ENCODE data around the gene TRIM39. TPM values are rescaled to one million over a fixed set of nuclear protein-coding genes. Genes with fewer than 3 reads are reported as not detected.
A peak's percentile ranks its signal among the peaks of the same experiment; 100 is the strongest.

TRIM39 gene
- total and polyA plus RNA-seq, 2 of the 13 experiments (the other 11 are each of a cell fraction or from before 2014, with no cell fraction given): 7.7 to 14.6 TPM

GRCh38 chr6:30311101-30311500 lies 15.6 kb upstream of the TRIM39 start (continued):
- TF ChIP-seq ZSCAN29 (CRISPR knock-in tag; conservative IDR thresholded peaks at IDR 0.05): no peak

GRCh38 chr6:30311671-30312070 lies 15.1 kb upstream of the TRIM39 start:
- Histone ChIP-seq H3K27ac (ENCODE audit: extremely low read length, insufficient read depth, low read length) (peak overlapping the region; percentile 25), H3K4me3 (replicated peaks in 1 of 3; ENCODE audit: insufficient read depth in 1 of 3, low read depth in 2 of 3, low read length in 3 of 3) (no peak overlapping the region), H3K9me3 (ENCODE audit: low read length) (no peaks in the 10 kb centered on the region), H3K36me3 (replicated peaks in 1 of 2; ENCODE audit: control insufficient read depth in 1 of 2, insufficient read depth in 2 of 2, low read length in 2 of 2) (peaks cover 26 to 67% of the 10 kb centered on the region in 2 experiments), H3K4me2 (ENCODE audit: low read depth, low read length) (peak overlapping the region; percentile 15; the same call in 1 of the 2 replicates), H3K9ac (ENCODE audit: insufficient read depth, low read depth, low read length) (no peak overlapping the region), H3K27me3 (ENCODE audit: control insufficient read depth in 1 of 2, insufficient read depth in 2 of 2, low read length in 2 of 2) (no peaks in the 10 kb centered on the region), H2AFZ (ENCODE audit: low read length) (no peak overlapping the region), H4K20me1 (ENCODE audit: insufficient read depth, low read length) (peaks cover 46% of the 10 kb centered on the region), H3K79me2 (ENCODE audit: insufficient read depth, low read length) (peaks cover 88% of the 10 kb centered on the region), H3K4me1 (ENCODE audit: insufficient read depth, low read length) (peaks cover 20% of the 10 kb centered on the region)
- ChIA-PET CTCF (ENCODE audit: low intra/inter-chr PET ratio, low total read pairs) (no interaction called here), POLR2A (interaction anchor here (0.6 to 4.4 kb wide), 4 partner anchors 11 to 245 kb away, joined by 3 to 23 read pairs (median 3); partner anchors contain the start of genes TRIM26 and TRIM39)
- DNase-seq (ENCODE audit: low spot score): peak; percentile 27
- peak; percentile 53 for FAIRE-seq
- in situ Hi-C loops (cut with HindIII; ENCODE audit: extremely low pct_ligation_motif_present, low pct_unique_long_range_greater_than_20kb) (no loop called here), intact Hi-C loops (cut with micrococcal nuclease; ENCODE audit: unreplicated experiment) (no loop called here)
- ATAC-seq: peak; percentile 60
- WGBS (ENCODE audit: low lambda C conversion rate): 36% methylated on average over 1 of the region's 1 CpG
- BruUV-seq (replicated peaks): no TSS peak
- no peak for TF ChIP-seq HOXD1 (CRISPR knock-in tag; IDR thresholded peaks at IDR 0.05)
- TF ChIP-seq RBM39 (IDR thresholded peaks at IDR 0.05; ENCODE audit: low read depth, low read length, poor library complexity, severe bottlenecking): no peak
- no peak for TF ChIP-seq RELA (CRISPR knock-in tag; IDR thresholded peaks at IDR 0.05)
- no peak for TF ChIP-seq ZC3H13 (CRISPR knock-in tag; IDR thresholded peaks at IDR 0.05)
- no peak for TF ChIP-seq EZH2 (conservative IDR thresholded peaks at IDR 0.05; ENCODE audit: low read depth, low read length)
- 0 out of 2 replicates have a peak, but pooled peaks have one; percentile 21 for TF ChIP-seq HOMEZ (CRISPR knock-in tag; IDR thresholded peaks at IDR 0.05; ENCODE audit: low read depth)
- TF ChIP-seq RARA (CRISPR knock-in tag; IDR thresholded peaks at IDR 0.05): peak; percentile 19; the same call in 1 of the 2 replicates
- TF ChIP-seq MIER2 (CRISPR knock-in tag; IDR thresholded peaks at IDR 0.05): peak; percentile 78; the same call in 1 of the 2 replicates
- TF ChIP-seq ARID5B (CRISPR knock-in tag; IDR thresholded peaks at IDR 0.05): peak; percentile 40; the same call in 1 of the 2 replicates
- peak; percentile 70 for TF ChIP-seq CEBPG (CRISPR knock-in tag; IDR thresholded peaks at IDR 0.05)
- no peak for TF ChIP-seq DMAP1 (CRISPR knock-in tag; IDR thresholded peaks at IDR 0.05)
- TF ChIP-seq ISL2 (CRISPR knock-in tag; IDR thresholded peaks at IDR 0.05): no peak
- TF ChIP-seq PRPF4 (IDR thresholded peaks at IDR 0.05; ENCODE audit: low read depth, low read length, poor library complexity, severe bottlenecking): no peak
- TF ChIP-seq SIX1 (CRISPR knock-in tag; IDR thresholded peaks at IDR 0.05; ENCODE audit: borderline replicate concordance): 0 out of 2 replicates have a peak, but pooled peaks have one; percentile 10
- no peak for TF ChIP-seq STAG1 (CRISPR knock-in tag; IDR thresholded peaks at IDR 0.05)
- no peak for TF ChIP-seq PHF21A (CRISPR knock-in tag; IDR thresholded peaks at IDR 0.05)
- TF ChIP-seq NR2F6 (IDR thresholded peaks at IDR 0.05): peak; percentile 68
- TF ChIP-seq NR2F6 (CRISPR knock-in tag; IDR thresholded peaks at IDR 0.05): peak; percentile 52; the same call in 1 of the 2 replicates
- TF ChIP-seq, protein P1, sequence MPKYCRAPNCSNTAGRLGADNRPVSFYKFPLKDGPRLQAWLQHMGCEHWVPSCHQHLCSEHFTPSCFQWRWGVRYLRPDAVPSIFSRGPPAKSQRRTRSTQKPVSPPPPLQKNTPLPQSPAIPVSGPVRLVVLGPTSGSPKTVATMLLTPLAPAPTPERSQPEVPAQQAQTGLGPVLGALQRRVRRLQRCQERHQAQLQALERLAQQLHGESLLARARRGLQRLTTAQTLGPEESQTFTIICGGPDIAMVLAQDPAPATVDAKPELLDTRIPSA (CRISPR knock-in tag; IDR thresholded peaks at IDR 0.05; ENCODE audit: borderline replicate concordance): no peak
